ENCODE data around the gene CBL. TPM values are rescaled to one million over a fixed set of nuclear protein-coding genes. Genes with fewer than 3 reads are reported as not detected.

Gene CBL
- total and polyA plus RNA-seq, 10 of the 15 experiments (the other 5 are each of a cell fraction or from before 2014, with no cell fraction given): 3.9 to 27.1 (median 9.5) TPM

DNA sequence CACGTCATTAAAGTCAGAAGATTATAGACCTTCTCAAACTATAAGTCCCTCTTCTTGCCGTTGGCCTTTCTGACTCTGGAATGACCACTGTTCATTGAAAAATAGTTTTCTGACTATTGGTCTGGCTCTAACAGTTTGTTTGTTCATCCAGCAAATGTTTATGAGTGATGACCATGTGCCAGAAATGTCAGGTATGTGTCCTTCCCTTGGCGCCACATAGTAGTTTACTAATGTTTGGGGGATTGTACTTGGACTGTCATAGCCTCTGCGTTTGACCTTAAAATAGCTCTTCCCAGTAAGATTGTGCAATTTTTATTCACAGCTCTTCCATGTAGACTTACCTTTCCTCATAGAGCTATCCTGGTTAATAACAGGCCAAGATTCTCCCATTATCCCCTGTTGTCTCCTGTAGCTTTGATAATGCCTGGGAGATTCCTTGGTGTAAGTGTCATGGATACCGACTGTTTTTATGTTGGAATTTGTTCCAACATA lies 97.1 kb downstream of the CBL start:
- no TSS peak for BruUV-seq (replicated peaks)
- Histone ChIP-seq H3K4me3 (no peak overlapping the region), H3K27me3 (replicated peaks in 1 of 2; ENCODE audit: control insufficient read depth in 2 of 2, insufficient read depth in 2 of 2, low read length in 1 of 2) (no peaks in the 10 kb centered on the region), H4K20me1 (ENCODE audit: control insufficient read depth, insufficient read depth) (no peaks in the 10 kb centered on the region), H3K36me3 (ENCODE audit: control insufficient read depth in 2 of 2, insufficient read depth in 2 of 2, low read length in 1 of 2) (peaks cover 13 to 28% of the 10 kb centered on the region in 2 experiments), H3K9me3 (replicated peaks; ENCODE audit: control insufficient read depth, insufficient read depth, low read length) (no peaks in the 10 kb centered on the region), H2AFZ (ENCODE audit: control insufficient read depth, low read depth, low read length) (no peak overlapping the region), H3K27ac (ENCODE audit: control insufficient read depth, insufficient read depth) (no peak overlapping the region), H3K4me1 (ENCODE audit: control insufficient read depth, insufficient read depth, low read length) (no peaks in the 10 kb centered on the region), H3K9ac (ENCODE audit: control insufficient read depth, insufficient read depth, low read length) (no peak overlapping the region), H3K4me2 (ENCODE audit: control insufficient read depth, insufficient read depth) (no peak overlapping the region), H3K79me2 (ENCODE audit: control insufficient read depth, insufficient read depth, low read length) (no peaks in the 10 kb centered on the region)
- ATAC-seq (no peak), DNase-seq (ENCODE audit: low read depth, low spot score) (no peak), FAIRE-seq (no peak)
- in situ Hi-C loops (cut with MboI): no loop called here
- intact Hi-C loops (cut with micrococcal nuclease; ENCODE audit: unreplicated experiment): no loop called here
- ChIA-PET RAD21 (ENCODE audit: unreplicated experiment) (no interaction called here), CTCF (interaction anchor here (0.9 to 1.9 kb wide), 5 partner anchors 12 to 134 kb away, joined by 3 to 5 read pairs (median 4); no protein-coding TSS in a partner anchor), POLR2A (no interaction called here), SMC1A (ENCODE audit: uncharacterized antibody, unreplicated experiment) (interaction anchor here (1.2 kb wide), 1 partner anchor 99 kb away, joined by 3 read pairs; no protein-coding TSS in a partner anchor)
- WGBS (ENCODE audit: insufficient coverage, insufficient replicate concordance, low lambda C conversion rate, missing lambda C conversion rate): 91% methylated on average over 5 of the region's 5 CpGs
- TF ChIP-seq, protein P1, sequence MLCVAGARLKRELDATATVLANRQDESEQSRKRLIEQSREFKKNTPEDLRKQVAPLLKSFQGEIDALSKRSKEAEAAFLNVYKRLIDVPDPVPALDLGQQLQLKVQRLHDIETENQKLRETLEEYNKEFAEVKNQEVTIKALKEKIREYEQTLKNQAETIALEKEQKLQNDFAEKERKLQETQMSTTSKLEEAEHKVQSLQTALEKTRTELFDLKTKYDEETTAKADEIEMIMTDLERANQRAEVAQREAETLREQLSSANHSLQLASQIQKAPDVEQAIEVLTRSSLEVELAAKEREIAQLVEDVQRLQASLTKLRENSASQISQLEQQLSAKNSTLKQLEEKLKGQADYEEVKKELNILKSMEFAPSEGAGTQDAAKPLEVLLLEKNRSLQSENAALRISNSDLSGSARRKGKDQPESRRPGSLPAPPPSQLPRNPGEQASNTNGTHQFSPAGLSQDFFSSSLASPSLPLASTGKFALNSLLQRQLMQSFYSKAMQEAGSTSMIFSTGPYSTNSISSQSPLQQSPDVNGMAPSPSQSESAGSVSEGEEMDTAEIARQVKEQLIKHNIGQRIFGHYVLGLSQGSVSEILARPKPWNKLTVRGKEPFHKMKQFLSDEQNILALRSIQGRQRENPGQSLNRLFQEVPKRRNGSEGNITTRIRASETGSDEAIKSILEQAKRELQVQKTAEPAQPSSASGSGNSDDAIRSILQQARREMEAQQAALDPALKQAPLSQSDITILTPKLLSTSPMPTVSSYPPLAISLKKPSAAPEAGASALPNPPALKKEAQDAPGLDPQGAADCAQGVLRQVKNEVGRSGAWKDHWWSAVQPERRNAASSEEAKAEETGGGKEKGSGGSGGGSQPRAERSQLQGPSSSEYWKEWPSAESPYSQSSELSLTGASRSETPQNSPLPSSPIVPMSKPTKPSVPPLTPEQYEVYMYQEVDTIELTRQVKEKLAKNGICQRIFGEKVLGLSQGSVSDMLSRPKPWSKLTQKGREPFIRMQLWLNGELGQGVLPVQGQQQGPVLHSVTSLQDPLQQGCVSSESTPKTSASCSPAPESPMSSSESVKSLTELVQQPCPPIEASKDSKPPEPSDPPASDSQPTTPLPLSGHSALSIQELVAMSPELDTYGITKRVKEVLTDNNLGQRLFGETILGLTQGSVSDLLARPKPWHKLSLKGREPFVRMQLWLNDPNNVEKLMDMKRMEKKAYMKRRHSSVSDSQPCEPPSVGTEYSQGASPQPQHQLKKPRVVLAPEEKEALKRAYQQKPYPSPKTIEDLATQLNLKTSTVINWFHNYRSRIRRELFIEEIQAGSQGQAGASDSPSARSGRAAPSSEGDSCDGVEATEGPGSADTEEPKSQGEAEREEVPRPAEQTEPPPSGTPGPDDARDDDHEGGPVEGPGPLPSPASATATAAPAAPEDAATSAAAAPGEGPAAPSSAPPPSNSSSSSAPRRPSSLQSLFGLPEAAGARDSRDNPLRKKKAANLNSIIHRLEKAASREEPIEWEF (IDR thresholded peaks at IDR 0.05; ENCODE audit: insufficient replicate concordance, low read depth, low read length): no peak
- TF ChIP-seq, protein P2, sequence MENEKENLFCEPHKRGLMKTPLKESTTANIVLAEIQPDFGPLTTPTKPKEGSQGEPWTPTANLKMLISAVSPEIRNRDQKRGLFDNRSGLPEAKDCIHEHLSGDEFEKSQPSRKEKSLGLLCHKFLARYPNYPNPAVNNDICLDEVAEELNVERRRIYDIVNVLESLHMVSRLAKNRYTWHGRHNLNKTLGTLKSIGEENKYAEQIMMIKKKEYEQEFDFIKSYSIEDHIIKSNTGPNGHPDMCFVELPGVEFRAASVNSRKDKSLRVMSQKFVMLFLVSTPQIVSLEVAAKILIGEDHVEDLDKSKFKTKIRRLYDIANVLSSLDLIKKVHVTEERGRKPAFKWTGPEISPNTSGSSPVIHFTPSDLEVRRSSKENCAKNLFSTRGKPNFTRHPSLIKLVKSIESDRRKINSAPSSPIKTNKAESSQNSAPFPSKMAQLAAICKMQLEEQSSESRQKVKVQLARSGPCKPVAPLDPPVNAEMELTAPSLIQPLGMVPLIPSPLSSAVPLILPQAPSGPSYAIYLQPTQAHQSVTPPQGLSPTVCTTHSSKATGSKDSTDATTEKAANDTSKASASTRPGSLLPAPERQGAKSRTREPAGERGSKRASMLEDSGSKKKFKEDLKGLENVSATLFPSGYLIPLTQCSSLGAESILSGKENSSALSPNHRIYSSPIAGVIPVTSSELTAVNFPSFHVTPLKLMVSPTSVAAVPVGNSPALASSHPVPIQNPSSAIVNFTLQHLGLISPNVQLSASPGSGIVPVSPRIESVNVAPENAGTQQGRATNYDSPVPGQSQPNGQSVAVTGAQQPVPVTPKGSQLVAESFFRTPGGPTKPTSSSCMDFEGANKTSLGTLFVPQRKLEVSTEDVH (IDR thresholded peaks at IDR 0.05; ENCODE audit: low read depth, partially characterized antibody): no peak
- TF ChIP-seq MTA3 (IDR thresholded peaks at IDR 0.05; ENCODE audit: borderline replicate concordance, low read length): no peak
- TF ChIP-seq, protein P3, sequence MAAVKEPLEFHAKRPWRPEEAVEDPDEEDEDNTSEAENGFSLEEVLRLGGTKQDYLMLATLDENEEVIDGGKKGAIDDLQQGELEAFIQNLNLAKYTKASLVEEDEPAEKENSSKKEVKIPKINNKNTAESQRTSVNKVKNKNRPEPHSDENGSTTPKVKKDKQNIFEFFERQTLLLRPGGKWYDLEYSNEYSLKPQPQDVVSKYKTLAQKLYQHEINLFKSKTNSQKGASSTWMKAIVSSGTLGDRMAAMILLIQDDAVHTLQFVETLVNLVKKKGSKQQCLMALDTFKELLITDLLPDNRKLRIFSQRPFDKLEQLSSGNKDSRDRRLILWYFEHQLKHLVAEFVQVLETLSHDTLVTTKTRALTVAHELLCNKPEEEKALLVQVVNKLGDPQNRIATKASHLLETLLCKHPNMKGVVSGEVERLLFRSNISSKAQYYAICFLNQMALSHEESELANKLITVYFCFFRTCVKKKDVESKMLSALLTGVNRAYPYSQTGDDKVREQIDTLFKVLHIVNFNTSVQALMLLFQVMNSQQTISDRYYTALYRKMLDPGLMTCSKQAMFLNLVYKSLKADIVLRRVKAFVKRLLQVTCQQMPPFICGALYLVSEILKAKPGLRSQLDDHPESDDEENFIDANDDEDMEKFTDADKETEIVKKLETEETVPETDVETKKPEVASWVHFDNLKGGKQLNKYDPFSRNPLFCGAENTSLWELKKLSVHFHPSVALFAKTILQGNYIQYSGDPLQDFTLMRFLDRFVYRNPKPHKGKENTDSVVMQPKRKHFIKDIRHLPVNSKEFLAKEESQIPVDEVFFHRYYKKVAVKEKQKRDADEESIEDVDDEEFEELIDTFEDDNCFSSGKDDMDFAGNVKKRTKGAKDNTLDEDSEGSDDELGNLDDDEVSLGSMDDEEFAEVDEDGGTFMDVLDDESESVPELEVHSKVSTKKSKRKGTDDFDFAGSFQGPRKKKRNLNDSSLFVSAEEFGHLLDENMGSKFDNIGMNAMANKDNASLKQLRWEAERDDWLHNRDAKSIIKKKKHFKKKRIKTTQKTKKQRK (IDR thresholded peaks at IDR 0.05; ENCODE audit: low read depth, low read length): no peak
- no peak for TF ChIP-seq SPI1 (IDR thresholded peaks at IDR 0.05; ENCODE audit: borderline replicate concordance, insufficient read depth, low read depth, low read length)
- no peak for TF ChIP-seq POLR2A (IDR thresholded peaks at IDR 0.05; ENCODE audit: low read depth, low read length)

All from GM12878 (cell line).